AG09309 (cell line): Measurements from ENCODE around the gene AXIN1.

Experiments used
- DNase-seq: peaks from one replicate; pipeline ENCODE4 v3.0.0-alpha.2; 2010; ENCODE audit warnings: low read depth
- H3K4me3 ChIP-seq: 2 replicates; pipeline ENCODE4 v1.5.1; 2011; ENCODE audit warnings: mild to moderate bottlenecking, low read depth, low read length, moderate library complexity; ENCODE audit not compliant: control insufficient read depth
- TF ChIP-seq, protein P1 (sequence below): IDR thresholded peaks from 2 replicates; pipeline ENCODE4 v1.5.1; 2011; ENCODE audit warnings: mild to moderate bottlenecking, low read depth, low read length, inconsistent platforms; ENCODE audit not compliant: insufficient read depth, control insufficient read depth; ENCODE audit errors: missing control alignments

AXIN1 gene

DNA sequence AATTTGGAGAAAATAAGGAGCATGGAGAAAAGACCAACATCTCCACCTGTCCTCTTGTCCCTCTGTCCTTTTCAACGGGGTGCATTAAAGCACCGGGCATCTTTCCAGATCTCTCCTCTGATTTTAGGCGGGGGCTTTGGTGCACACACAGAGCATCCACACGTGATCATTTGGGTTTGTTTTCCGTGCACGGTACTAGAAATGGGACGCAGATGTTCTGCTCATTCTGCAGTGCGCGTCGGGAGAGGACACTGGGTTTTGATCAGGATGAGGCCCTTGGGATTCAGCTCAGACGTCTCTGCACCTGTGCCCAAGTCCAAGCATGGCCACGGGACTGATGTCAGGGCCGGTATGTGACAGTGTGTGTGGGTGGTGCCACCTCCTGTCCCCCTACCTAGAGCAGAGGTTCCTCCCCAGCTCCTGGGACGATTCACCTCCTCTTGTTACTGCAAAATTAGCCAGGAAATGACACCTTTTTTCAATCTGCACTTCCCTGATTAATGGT is 37.7 kb downstream of the AXIN1 start:
- H3K4me3 ChIP-seq: no peak overlapping the region
- DNase-seq: no peak
- TF ChIP-seq, protein P1, sequence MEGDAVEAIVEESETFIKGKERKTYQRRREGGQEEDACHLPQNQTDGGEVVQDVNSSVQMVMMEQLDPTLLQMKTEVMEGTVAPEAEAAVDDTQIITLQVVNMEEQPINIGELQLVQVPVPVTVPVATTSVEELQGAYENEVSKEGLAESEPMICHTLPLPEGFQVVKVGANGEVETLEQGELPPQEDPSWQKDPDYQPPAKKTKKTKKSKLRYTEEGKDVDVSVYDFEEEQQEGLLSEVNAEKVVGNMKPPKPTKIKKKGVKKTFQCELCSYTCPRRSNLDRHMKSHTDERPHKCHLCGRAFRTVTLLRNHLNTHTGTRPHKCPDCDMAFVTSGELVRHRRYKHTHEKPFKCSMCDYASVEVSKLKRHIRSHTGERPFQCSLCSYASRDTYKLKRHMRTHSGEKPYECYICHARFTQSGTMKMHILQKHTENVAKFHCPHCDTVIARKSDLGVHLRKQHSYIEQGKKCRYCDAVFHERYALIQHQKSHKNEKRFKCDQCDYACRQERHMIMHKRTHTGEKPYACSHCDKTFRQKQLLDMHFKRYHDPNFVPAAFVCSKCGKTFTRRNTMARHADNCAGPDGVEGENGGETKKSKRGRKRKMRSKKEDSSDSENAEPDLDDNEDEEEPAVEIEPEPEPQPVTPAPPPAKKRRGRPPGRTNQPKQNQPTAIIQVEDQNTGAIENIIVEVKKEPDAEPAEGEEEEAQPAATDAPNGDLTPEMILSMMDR: no peak

DNA sequence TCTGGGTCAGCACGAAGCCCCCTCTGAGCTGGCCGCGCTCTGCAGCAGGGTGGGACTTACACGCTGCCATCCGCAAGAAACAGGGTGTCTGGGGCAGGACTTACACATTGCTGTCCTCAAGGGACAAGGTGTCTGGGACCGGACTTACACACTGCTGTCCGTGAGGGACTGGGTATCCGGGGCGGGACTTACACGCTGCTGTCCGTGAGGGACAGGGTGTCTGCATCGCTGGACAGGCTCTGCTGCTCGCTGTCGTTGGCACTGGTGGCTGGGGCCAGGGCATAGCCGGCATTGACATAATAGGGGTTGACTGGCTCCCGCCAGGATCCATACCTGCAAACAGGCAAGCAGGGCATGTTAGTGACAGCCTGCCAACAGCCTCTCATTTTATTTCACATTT is 38.2 kb downstream of the AXIN1 start:
- TF ChIP-seq, protein P1: no peak
- DNase-seq: no peak
- no peak overlapping the region for H3K4me3 ChIP-seq

GRCh38 chr16:311725-312124 is 40.8 kb downstream of the AXIN1 start:
- no peak overlapping the region for H3K4me3 ChIP-seq
- TF ChIP-seq, protein P1: no peak
- DNase-seq: no peak

DNA sequence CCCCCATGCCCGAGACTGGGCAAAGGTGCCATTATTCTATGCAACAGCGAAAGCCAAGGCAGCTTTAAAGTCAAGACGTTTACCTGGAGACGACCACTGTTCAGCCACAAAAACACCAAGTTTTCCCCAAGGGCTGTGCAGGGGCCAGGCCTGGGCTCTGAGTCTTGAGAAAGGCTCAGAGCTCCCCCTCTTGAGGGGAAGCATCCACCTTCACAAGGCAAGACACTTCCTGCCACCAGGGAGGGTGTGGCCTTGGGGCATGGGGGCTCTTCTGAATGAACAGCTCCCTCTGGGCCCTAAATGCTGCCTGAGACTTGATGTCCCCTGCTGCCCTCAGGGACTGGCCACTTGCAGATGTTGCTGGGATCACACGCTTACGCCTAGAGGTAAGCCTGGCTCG is 43.0 kb downstream of the AXIN1 start:
- no peak for DNase-seq
- H3K4me3 ChIP-seq: no peak overlapping the region
- TF ChIP-seq, protein P1: no peak

GRCh38 chr16:307691-308312 is 44.7 kb downstream of the AXIN1 start:
- TF ChIP-seq, protein P1: no peak
- H3K4me3 ChIP-seq: no peak overlapping the region
- DNase-seq: no peak

DNA sequence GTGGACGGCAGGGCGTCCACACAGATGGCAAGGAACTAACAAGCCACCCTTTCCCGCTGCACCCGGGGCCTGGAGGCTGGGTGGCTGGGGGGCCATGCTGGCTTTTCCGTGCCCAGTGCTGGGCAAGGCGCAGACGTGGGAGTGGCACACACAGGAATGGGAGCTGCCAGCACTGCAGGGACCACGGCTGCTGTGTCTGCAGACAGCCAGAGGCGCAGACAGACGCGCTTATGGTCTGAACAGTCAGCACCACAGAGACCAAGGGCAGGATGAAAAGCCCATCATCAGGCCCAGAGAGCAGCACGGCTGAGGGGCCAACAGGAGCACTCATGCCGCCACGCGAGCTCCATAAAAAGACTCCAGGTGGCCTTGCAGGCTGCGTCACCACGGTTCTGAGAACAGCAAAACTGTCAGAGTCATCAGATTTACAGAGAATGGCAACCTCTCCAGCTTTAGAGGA is 45.6 kb downstream of the AXIN1 start:
- DNase-seq: no peak
- TF ChIP-seq, protein P1: no peak
- H3K4me3 ChIP-seq: no peak overlapping the region
